LNCAP (cell line): ENCODE results near the gene INTS13.
A peak's percentile ranks its signal among the peaks of the same experiment; 100 is the strongest.

Experiments
- CTCF ChIP-seq: fragments of 450-650 bp; IDR thresholded peaks from 2 replicates; pipeline ENCODE4 v1.5.1; 2017; ENCODE audit warnings: mild to moderate bottlenecking

Gene INTS13

GRCh38 chr12:26895672-26896071, 42.1 kb downstream of the INTS13 start:
- TF ChIP-seq CTCF: no peak

DNA sequence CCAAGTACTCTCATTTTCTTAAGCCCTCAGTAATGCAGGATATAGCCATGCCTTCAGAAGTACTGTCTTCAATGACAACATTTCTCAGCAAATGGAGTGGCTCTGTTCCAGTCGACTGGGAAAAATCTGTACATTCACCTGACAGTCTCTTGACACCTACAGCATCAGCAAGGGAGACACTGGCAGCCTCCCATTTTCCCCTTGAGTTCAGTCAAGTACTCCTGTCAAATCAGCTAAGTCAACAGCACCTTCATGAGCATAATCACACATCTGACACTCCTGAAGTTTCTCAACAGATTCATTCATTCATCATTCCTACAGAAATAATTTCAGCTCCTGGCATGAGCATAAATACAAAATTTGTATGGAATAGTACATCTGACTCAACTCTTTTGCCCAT, 46.1 kb downstream of the INTS13 start:
- no peak for TF ChIP-seq CTCF

GRCh38 chr12:26890784-26891183, 47.0 kb downstream of the INTS13 start:
- no peak for TF ChIP-seq CTCF

DNA sequence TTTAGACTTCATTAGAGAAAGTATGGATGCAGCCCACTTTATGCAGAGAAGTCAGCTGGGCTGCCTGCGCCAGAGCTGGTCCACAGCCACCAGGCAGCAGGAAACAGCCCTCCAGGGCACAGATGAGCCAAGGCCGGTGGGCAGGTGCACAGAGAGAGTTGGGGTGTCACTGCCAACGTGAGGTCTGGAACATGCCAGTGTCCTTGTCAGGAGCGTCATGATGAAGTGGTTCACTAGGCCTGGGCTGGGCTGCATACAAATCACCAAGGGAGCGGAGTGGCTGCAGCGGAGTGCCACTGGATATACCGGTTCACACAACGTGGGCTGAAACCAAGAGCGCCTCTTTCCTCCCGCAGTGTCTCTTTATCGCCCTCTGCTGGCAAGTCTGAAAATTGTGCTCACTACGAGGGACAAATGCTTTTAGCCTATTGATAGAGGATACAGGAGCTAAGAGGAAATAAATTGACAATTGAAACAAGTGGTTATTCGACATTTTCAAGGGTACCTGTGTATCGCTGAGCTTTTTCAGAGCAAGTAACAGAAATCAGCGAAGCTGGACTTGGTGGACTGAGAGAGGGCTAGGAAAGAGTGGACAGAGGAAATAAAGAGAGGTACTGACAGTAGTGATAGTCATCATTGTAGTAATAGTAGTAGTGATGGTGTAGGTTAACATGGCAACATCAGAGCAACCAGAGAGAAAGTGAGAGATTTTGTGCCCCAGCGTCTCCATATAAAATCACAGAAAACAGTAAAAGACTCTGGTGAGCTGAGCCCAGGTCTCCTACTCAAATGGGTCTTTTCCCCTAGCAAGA, 52.8 kb downstream of the INTS13 start:
- peak; percentile 92 for TF ChIP-seq CTCF

- no peak for TF ChIP-seq CTCF
Observed at GRCh38 chr12:26880625-26881024, 57.2 kb downstream of the INTS13 start.

DNA sequence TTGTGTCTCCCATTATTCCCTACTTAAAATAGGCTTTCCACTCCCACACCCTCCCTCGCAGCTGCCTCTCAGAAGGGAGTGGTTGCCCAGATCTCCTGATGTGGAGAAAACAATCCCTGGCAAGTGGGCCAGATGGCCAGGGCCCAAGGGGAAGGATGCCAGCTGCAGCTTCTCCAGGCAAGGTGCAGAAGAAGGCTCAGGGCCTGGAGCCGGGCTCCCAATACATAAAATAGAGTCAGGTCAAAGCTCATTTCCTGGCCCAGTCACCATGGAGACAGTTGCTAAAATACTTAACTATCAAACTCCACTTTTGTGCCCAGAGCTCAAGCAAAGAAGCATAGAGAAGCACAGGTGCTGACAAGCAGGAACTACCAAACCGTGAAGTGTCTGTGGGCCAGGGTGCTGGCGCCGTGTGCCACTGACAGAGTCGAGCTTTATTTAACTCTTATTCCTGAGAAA, 59.1 kb downstream of the INTS13 start:
- TF ChIP-seq CTCF: no peak

DNA sequence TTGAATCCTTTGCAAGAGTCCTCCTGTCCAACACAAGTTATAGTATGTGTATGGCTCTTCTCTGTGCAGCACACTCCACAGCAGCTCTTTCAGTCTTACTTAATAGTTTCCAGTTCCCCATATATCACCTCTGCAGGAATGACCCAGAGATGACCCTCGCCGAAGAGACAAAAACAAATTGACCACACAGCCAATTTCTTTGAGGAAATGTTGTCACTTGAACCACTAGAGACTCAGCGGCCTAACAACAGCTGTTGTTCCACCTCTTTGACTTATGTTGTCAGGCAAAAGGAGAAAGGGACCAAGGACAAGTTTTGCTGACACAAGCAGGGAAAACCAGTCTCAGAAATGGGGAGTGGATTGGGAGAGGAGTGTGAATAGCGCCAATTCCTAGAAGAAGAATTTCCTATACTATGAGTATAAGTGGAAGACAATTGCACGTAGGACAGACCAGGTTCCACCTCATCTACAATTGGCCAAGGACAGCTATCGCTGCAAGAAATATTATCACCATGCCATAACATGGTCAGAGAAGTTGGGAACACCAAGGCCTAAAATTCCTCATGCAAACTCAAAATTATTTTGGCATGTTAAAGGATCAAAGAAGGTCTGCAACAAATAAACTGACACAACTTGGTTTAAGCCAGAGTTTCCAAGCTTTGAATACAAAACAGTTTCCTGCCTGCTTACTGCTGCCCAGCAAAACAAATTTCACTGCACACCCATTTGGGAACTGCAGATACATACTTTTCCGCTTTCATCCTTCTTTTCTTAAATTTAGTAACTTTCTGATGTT, 63.1 kb downstream of the INTS13 start:
- TF ChIP-seq CTCF: no peak
